Activated naive CD8-positive, alpha-beta T cell (primary cell): Measurements from ENCODE around the gene OCA2.

Experiments
- H3K27ac Mint-ChIP-seq: one replicate; pipeline ENCODE4 v1.8.0; 2021; ENCODE audit warnings: mixed read lengths
- H3K27me3 Mint-ChIP-seq: one replicate; pipeline ENCODE4 v1.8.0; 2021; ENCODE audit warnings: mixed read lengths
- H3K36me3 Mint-ChIP-seq: one replicate; pipeline ENCODE4 v1.8.0; 2021; ENCODE audit warnings: mixed read lengths
- H3K4me1 Mint-ChIP-seq: one replicate; pipeline ENCODE4 v1.8.0; 2021; ENCODE audit warnings: low read depth, mixed read lengths
- H3K4me3 Mint-ChIP-seq: one replicate; pipeline ENCODE4 v1.8.0; 2021; ENCODE audit warnings: mild to moderate bottlenecking, mixed read lengths
- H3K9me3 Mint-ChIP-seq: one replicate; pipeline ENCODE4 v1.8.0; 2021; ENCODE audit warnings: low read depth, mixed read lengths

Gene OCA2

DNA sequence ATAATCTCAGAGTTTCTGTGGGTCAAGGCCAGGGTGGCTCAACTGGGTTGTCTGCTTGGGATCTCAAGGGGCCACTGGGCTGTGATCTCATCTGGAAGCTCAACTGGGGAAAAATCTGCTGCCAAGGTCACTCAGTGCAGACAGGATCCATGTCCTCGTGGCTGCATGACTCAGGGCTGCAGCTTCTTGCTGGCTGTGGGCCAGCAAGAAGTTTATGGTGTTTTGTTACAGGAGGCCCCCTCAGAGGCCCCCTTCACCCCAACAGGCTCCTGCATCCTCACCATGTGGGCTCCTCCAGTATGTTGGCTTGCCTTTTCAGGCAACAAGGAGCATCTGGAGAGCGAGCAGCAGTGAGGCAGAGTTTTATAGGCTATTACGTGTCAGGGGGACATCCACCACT, 14.6 kb downstream of the OCA2 start:
- Mint-ChIP-seq H3K9me3 (peaks cover 3% of the 10 kb centered on the region), H3K27ac (no peak overlapping the region), H3K4me1 (peaks cover 11% of the 10 kb centered on the region), H3K4me3 (no peak overlapping the region), H3K36me3 (peaks cover 9% of the 10 kb centered on the region), H3K27me3 (peaks cover 9% of the 10 kb centered on the region)

DNA sequence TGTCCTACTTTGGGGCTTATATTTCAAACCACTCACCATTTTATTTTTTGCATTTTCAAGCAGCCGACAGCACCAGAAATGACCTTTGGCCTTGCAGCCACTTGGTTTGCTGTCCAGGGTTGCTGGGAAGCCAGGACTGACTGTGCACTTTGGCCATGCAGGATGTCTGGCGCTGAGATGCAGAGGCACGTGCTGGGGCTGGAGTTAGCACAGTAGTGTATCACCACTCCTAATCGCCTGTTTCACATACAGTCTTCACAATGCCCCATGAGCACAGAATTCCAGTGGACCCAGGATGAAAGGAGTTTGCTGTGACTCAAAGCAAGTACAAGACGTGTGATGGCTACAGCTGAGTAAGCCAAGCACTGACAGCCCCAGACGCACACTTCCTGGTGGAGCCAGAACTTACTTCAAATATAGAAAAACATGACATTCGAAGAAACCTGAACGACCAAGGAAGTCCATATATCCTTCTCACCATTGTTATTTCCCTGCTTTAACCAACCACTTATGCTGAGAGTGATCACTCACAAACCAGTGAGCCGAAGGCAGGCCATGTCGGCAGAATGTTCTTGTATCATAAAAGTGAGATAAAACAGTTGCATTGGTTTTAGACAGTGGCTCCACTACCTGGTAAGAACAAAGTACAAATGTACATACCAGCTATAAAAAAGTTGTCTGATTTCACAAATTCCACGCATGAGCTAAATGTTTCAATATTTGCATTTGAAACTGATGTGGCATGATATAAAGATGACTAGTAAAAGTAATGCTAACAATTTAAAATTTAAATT, 16.0 kb downstream of the OCA2 start:
- peaks cover 11% of the 10 kb centered on the region for H3K4me1 Mint-ChIP-seq
- peaks cover 1% of the 10 kb centered on the region for H3K36me3 Mint-ChIP-seq
- H3K27ac Mint-ChIP-seq = no peak overlapping the region
- no peaks in the 10 kb centered on the region for H3K9me3 Mint-ChIP-seq
- peaks cover 6% of the 10 kb centered on the region for H3K27me3 Mint-ChIP-seq
- H3K4me3 Mint-ChIP-seq = no peak overlapping the region

DNA sequence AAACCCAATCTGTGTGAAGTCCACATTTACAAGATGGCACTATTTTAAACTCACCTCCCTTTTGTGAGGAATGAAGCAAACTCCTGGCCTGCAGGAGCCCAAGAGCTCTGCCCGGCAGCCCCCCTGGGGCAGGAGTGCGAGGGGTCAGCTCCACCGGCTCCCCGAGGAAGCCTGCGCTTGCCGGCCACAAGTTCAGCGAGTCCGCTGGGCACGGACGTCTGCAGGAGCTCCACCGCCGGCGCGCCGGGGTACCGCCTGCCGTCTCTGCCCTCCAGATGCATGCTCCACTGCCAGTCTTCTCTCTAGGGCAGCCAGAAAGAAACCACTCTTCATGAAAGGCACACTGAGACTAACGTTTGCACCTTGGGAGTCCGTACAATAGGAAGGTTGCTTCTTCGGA, 17.5 kb downstream of the OCA2 start:
- Mint-ChIP-seq H3K36me3 (no peaks in the 10 kb centered on the region), H3K9me3 (no peaks in the 10 kb centered on the region), H3K27me3 (peaks cover 5% of the 10 kb centered on the region), H3K4me3 (no peak overlapping the region), H3K27ac (no peak overlapping the region), H3K4me1 (peaks cover 4% of the 10 kb centered on the region)

- Mint-ChIP-seq H3K27me3 (peaks cover 5% of the 10 kb centered on the region), H3K27ac (no peak overlapping the region), H3K36me3 (no peaks in the 10 kb centered on the region), H3K4me3 (no peak overlapping the region), H3K9me3 (no peaks in the 10 kb centered on the region), H3K4me1 (no peaks in the 10 kb centered on the region)
Measured at GRCh38 chr15:28080386-28080785, 18.7 kb downstream of the OCA2 start.

DNA sequence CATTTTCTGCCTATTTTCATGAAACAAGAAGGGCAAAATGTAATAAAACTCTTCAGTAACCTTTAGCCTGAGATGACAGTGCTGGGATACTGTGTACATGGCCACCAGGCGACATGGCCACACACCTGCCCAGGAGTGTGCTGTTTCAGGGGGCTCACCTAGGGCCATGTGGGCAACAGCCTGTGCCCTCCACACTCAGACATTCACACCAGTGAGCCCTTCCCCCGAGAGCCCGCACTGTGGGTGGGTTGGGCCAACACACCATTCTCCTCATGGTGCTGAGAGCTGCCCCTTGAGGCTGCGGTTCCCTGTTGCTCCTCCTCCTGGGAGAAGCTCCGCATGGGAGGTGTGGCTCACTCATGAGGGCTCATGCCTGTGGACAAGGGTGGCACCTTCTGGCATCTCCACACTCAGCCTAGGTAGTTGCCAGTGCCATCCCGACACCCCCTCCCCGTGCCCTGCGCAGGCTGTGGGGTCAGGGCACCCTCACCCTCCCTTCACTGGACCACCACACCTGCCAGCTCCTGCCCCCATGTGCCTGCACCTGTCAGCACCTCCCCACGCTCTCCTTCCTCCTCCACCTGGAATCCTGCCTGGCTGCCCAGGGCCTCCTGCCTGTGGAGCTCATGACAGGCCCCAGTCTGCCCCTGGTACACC, 19.7 kb downstream of the OCA2 start:
- Mint-ChIP-seq H3K36me3 (no peaks in the 10 kb centered on the region), H3K4me3 (no peak overlapping the region), H3K27me3 (peaks cover 5% of the 10 kb centered on the region), H3K9me3 (no peaks in the 10 kb centered on the region), H3K4me1 (no peaks in the 10 kb centered on the region), H3K27ac (no peak overlapping the region)

- Mint-ChIP-seq H3K4me1 (no peaks in the 10 kb centered on the region), H3K27me3 (peaks cover 6% of the 10 kb centered on the region), H3K4me3 (no peak overlapping the region), H3K9me3 (no peaks in the 10 kb centered on the region), H3K27ac (no peak overlapping the region), H3K36me3 (no peaks in the 10 kb centered on the region)
Measured at GRCh38 chr15:28078191-28078719, 20.9 kb downstream of the OCA2 start.

- H3K36me3 Mint-ChIP-seq = no peaks in the 10 kb centered on the region
- no peaks in the 10 kb centered on the region for H3K4me1 Mint-ChIP-seq
- peaks cover 6% of the 10 kb centered on the region for H3K27me3 Mint-ChIP-seq
- H3K4me3 Mint-ChIP-seq = no peak overlapping the region
- no peaks in the 10 kb centered on the region for H3K9me3 Mint-ChIP-seq
- no peak overlapping the region for H3K27ac Mint-ChIP-seq
Measured at GRCh38 chr15:28075573-28075972, 23.5 kb downstream of the OCA2 start.

- Mint-ChIP-seq H3K9me3 (peaks cover 6% of the 10 kb centered on the region), H3K27me3 (peaks cover 22% of the 10 kb centered on the region), H3K27ac (no peak overlapping the region), H3K36me3 (no peaks in the 10 kb centered on the region), H3K4me3 (no peak overlapping the region), H3K4me1 (no peaks in the 10 kb centered on the region)
Measured at GRCh38 chr15:28068930-28069329, 30.2 kb downstream of the OCA2 start.

DNA sequence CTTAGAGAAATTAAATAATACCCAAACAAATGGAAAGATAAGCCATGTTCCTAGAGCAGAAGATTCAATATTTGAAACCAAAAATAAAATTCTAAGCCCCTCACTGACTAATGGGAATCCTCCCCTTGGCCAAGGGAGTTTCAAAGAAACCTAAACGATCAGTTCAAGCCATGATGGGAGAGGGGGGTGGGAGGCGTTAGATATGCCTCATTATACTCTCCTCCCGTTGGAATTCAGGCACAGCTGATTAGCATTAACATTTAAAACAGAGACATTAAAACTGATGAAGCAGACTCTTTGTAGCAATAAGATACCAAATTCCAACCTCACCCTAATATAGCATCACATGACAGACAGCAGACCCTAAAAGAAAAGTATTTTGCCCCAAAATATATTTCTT, 32.9 kb downstream of the OCA2 start:
- no peak overlapping the region for H3K4me3 Mint-ChIP-seq
- peaks cover 16% of the 10 kb centered on the region for H3K9me3 Mint-ChIP-seq
- H3K27me3 Mint-ChIP-seq = peaks cover 21% of the 10 kb centered on the region
- H3K4me1 Mint-ChIP-seq = no peaks in the 10 kb centered on the region
- H3K36me3 Mint-ChIP-seq = no peaks in the 10 kb centered on the region
- no peak overlapping the region for H3K27ac Mint-ChIP-seq

- peaks cover 3% of the 10 kb centered on the region for H3K36me3 Mint-ChIP-seq
- peaks cover 19% of the 10 kb centered on the region for H3K9me3 Mint-ChIP-seq
- no peak overlapping the region for H3K27ac Mint-ChIP-seq
- H3K4me1 Mint-ChIP-seq = no peaks in the 10 kb centered on the region
- H3K27me3 Mint-ChIP-seq = peaks cover 2% of the 10 kb centered on the region
- H3K4me3 Mint-ChIP-seq = no peak overlapping the region
Measured at GRCh38 chr15:28060005-28060404, 39.1 kb downstream of the OCA2 start.

DNA sequence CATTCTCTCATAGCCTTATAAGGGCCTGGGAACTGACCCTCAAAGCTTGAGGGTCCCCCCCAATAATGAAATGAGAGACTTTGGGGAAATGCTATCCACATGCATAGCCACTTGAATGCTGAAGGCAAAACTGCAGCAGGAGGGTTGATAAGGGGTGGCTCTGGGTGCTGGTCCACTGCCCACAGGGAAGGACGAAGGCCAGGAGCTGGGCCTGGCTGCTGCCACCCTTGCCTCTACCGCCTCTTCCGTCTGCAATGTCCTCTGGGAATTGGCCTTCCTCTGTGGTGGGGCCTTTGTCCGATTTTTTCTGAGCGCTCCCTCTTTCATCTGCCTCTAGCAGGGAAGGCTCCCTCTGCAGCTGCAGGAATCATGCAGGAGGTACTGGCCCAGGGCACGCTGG, 41.0 kb downstream of the OCA2 start:
- no peaks in the 10 kb centered on the region for H3K4me1 Mint-ChIP-seq
- H3K9me3 Mint-ChIP-seq = peaks cover 11% of the 10 kb centered on the region
- H3K36me3 Mint-ChIP-seq = peaks cover 3% of the 10 kb centered on the region
- no peak overlapping the region for H3K4me3 Mint-ChIP-seq
- H3K27me3 Mint-ChIP-seq = no peaks in the 10 kb centered on the region
- no peak overlapping the region for H3K27ac Mint-ChIP-seq

DNA sequence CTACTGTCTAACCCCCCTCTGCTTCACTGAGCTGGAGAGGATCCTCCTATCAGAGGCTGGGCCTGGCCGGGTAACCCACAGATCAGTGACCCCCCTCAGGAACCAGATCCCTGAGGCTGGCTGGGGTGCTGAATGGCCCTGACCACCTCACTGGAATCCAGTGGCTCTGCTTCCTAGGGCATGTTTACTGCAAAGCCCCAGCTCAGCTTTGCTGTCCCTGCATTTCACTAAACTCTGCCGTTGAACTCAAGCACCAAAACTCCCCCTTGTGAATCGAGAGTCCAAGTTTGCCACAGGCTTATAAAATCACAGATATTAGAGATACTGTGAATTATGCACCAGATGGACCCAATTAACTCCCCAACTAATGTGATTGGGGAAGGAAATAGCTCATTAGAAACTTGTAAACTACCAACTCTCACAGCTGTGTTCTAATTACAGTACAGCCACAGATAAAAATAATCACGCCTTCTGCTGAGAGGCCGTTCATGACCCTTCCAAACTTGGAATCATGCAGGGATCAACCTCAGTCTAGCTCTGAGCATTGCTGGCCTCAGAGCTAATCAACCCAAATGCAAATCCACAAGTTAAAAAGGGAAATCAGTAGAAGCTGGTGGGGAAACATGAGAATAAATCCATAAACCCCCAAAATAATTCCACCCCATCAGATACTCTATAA, 47.0 kb downstream of the OCA2 start:
- H3K27ac Mint-ChIP-seq = no peak overlapping the region
- peaks cover 2% of the 10 kb centered on the region for H3K27me3 Mint-ChIP-seq
- H3K4me3 Mint-ChIP-seq = no peak overlapping the region
- H3K4me1 Mint-ChIP-seq = no peaks in the 10 kb centered on the region
- H3K9me3 Mint-ChIP-seq = no peaks in the 10 kb centered on the region
- no peaks in the 10 kb centered on the region for H3K36me3 Mint-ChIP-seq

GRCh38 chr15:28049581-28049980, 49.5 kb downstream of the OCA2 start:
- peaks cover 10% of the 10 kb centered on the region for H3K27me3 Mint-ChIP-seq
- H3K4me1 Mint-ChIP-seq = no peaks in the 10 kb centered on the region
- no peaks in the 10 kb centered on the region for H3K9me3 Mint-ChIP-seq
- no peak overlapping the region for H3K4me3 Mint-ChIP-seq
- H3K27ac Mint-ChIP-seq = no peak overlapping the region
- no peaks in the 10 kb centered on the region for H3K36me3 Mint-ChIP-seq

GRCh38 chr15:28047277-28047676, 51.8 kb downstream of the OCA2 start:
- H3K4me1 Mint-ChIP-seq = no peaks in the 10 kb centered on the region
- peaks cover 10% of the 10 kb centered on the region for H3K27me3 Mint-ChIP-seq
- no peak overlapping the region for H3K27ac Mint-ChIP-seq

DNA sequence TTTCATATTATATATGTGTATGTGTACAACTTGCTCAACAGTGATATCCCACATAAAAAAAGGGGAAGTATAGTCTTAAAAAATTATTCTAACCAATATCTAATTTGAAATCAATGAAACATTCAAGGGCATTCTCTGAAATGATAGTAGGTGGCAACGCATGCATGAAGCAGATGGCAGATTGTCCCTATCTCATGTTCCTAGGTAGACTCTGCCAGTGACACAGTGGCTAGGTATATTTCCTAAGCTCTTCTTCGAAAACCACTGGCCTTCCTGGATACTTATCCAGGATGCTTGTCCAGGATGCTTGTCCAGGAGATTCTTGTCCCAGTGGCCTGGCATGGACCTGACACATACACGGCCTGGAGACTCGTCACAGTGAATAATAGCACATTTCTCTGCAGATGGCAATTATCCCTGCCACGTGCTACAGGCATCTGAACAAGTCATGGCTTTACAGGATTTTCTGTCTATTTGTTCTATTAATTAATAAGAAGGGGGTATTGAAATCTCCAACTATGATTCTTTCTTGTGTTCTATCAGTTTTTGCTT, 54.9 kb downstream of the OCA2 start:
- peaks cover 12% of the 10 kb centered on the region for H3K27me3 Mint-ChIP-seq
- no peak overlapping the region for H3K27ac Mint-ChIP-seq
- H3K9me3 Mint-ChIP-seq = no peaks in the 10 kb centered on the region
- H3K4me1 Mint-ChIP-seq = no peaks in the 10 kb centered on the region
- no peaks in the 10 kb centered on the region for H3K36me3 Mint-ChIP-seq
- no peak overlapping the region for H3K4me3 Mint-ChIP-seq

More at GRCh38 chr15:28047277-28047676, 51.8 kb downstream of the OCA2 start:
- Mint-ChIP-seq H3K36me3 (no peaks in the 10 kb centered on the region), H3K9me3 (no peaks in the 10 kb centered on the region), H3K4me3 (no peak overlapping the region)
